ENCODE measurements around the gene ZNHIT1.

- TF ChIP-seq, protein P1, sequence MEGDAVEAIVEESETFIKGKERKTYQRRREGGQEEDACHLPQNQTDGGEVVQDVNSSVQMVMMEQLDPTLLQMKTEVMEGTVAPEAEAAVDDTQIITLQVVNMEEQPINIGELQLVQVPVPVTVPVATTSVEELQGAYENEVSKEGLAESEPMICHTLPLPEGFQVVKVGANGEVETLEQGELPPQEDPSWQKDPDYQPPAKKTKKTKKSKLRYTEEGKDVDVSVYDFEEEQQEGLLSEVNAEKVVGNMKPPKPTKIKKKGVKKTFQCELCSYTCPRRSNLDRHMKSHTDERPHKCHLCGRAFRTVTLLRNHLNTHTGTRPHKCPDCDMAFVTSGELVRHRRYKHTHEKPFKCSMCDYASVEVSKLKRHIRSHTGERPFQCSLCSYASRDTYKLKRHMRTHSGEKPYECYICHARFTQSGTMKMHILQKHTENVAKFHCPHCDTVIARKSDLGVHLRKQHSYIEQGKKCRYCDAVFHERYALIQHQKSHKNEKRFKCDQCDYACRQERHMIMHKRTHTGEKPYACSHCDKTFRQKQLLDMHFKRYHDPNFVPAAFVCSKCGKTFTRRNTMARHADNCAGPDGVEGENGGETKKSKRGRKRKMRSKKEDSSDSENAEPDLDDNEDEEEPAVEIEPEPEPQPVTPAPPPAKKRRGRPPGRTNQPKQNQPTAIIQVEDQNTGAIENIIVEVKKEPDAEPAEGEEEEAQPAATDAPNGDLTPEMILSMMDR (IDR thresholded peaks at IDR 0.05), result no peak
- no peak for TF ChIP-seq POLR2A (IDR thresholded peaks at IDR 0.05)
Measured at GRCh38 chr7:101216860-101217387, 1.0 kb upstream of the ZNHIT1 start.

Measured in body of pancreas (tissue), 4 donors.